ENCODE results near the gene DNM3. TPM values are rescaled to one million over a fixed set of nuclear protein-coding genes. Genes with fewer than 3 reads are reported as not detected.

Gene DNM3
- total RNA-seq, 1 experiment from 2014 or later, result 0.71 TPM

GRCh38 chr1:171855381-171855780, 14.1 kb downstream of the DNM3 start:
- H3K4me3 ChIP-seq (ENCODE audit: low read depth, low read length, poor library complexity, severe bottlenecking), result no peak overlapping the region
- no peaks in the 10 kb centered on the region for H3K36me3 ChIP-seq (ENCODE audit: insufficient read depth, low read length, poor library complexity, severe bottlenecking)
- H3K4me1 ChIP-seq (ENCODE audit: insufficient read depth, low read length, poor library complexity, severe bottlenecking), result no peaks in the 10 kb centered on the region
- no peaks in the 10 kb centered on the region for H3K9me3 ChIP-seq (ENCODE audit: low read depth, low read length, poor library complexity, severe bottlenecking)
- H3K27me3 ChIP-seq (replicated peaks; ENCODE audit: insufficient read depth, low read depth, low read length, poor library complexity), result peaks cover 8% of the 10 kb centered on the region
- no peak overlapping the region for H3K27ac ChIP-seq (ENCODE audit: low read depth, low read length, poor library complexity, severe bottlenecking)
- ChIA-PET CTCF (no interaction called here), POLR2A (ENCODE audit: low non-redundant PET) (no interaction called here)
- no TSS peak for BruUV-seq (replicated peaks)
- intact Hi-C loops (cut with micrococcal nuclease; ENCODE audit: unreplicated experiment), result no loop called here
- no peak for DNase-seq (ENCODE audit: low spot score)
- TF ChIP-seq CTCF (conservative IDR thresholded peaks at IDR 0.05; ENCODE audit: low read depth, low read length) (no peak), EZH2 (IDR thresholded peaks at IDR 0.05; ENCODE audit: borderline replicate concordance, low read depth, low read length, poor library complexity, severe bottlenecking) (no peak)

GRCh38 chr1:171858696-171859095, 17.4 kb downstream of the DNM3 start:
- no peaks in the 10 kb centered on the region for H3K4me1 ChIP-seq (ENCODE audit: insufficient read depth, low read length, poor library complexity, severe bottlenecking)
- no peaks in the 10 kb centered on the region for H3K36me3 ChIP-seq (ENCODE audit: insufficient read depth, low read length, poor library complexity, severe bottlenecking)
- no peak for TF ChIP-seq CTCF (conservative IDR thresholded peaks at IDR 0.05; ENCODE audit: low read depth, low read length)
- H3K4me3 ChIP-seq (ENCODE audit: low read depth, low read length, poor library complexity, severe bottlenecking), result no peak overlapping the region
- ChIA-PET POLR2A (ENCODE audit: low non-redundant PET) (no interaction called here), CTCF (no interaction called here)
- H3K27me3 ChIP-seq (replicated peaks; ENCODE audit: insufficient read depth, low read depth, low read length, poor library complexity), result no peaks in the 10 kb centered on the region
- no peaks in the 10 kb centered on the region for H3K9me3 ChIP-seq (ENCODE audit: low read depth, low read length, poor library complexity, severe bottlenecking)
- no TSS peak for BruUV-seq (replicated peaks)
- no peak overlapping the region for H3K27ac ChIP-seq (ENCODE audit: low read depth, low read length, poor library complexity, severe bottlenecking)
- intact Hi-C loops (cut with micrococcal nuclease; ENCODE audit: unreplicated experiment), result no loop called here
- no peak for DNase-seq (ENCODE audit: low spot score)

GRCh38 chr1:171860696-171861095, 19.4 kb downstream of the DNM3 start:
- Histone ChIP-seq H3K36me3 (ENCODE audit: insufficient read depth, low read length, poor library complexity, severe bottlenecking) (no peaks in the 10 kb centered on the region), H3K27me3 (replicated peaks; ENCODE audit: insufficient read depth, low read depth, low read length, poor library complexity) (no peaks in the 10 kb centered on the region), H3K27ac (ENCODE audit: low read depth, low read length, poor library complexity, severe bottlenecking) (no peak overlapping the region), H3K4me3 (ENCODE audit: low read depth, low read length, poor library complexity, severe bottlenecking) (no peak overlapping the region), H3K9me3 (ENCODE audit: low read depth, low read length, poor library complexity, severe bottlenecking) (no peaks in the 10 kb centered on the region), H3K4me1 (ENCODE audit: insufficient read depth, low read length, poor library complexity, severe bottlenecking) (no peaks in the 10 kb centered on the region)
- CTCF ChIA-PET, result no interaction called here
- BruUV-seq (replicated peaks), result no TSS peak
- no peak for TF ChIP-seq CTCF (conservative IDR thresholded peaks at IDR 0.05; ENCODE audit: low read depth, low read length)
- POLR2A ChIA-PET (ENCODE audit: low non-redundant PET), result no interaction called here
- intact Hi-C loops (cut with micrococcal nuclease; ENCODE audit: unreplicated experiment), result no loop called here
- DNase-seq (ENCODE audit: low spot score), result no peak

Data from A673 (cell line).